AG08395 (cell line): ENCODE measurements around the gene GPR137B.

Experiments used
- DNase-seq: peaks from one replicate; pipeline ENCODE4 v3.0.0; 2012; ENCODE audit warnings: mixed read lengths, low spot score

Gene GPR137B

GRCh38 chr1:236204039-236204438 is 61.7 kb downstream of the GPR137B start:
- no peak for DNase-seq

DNA sequence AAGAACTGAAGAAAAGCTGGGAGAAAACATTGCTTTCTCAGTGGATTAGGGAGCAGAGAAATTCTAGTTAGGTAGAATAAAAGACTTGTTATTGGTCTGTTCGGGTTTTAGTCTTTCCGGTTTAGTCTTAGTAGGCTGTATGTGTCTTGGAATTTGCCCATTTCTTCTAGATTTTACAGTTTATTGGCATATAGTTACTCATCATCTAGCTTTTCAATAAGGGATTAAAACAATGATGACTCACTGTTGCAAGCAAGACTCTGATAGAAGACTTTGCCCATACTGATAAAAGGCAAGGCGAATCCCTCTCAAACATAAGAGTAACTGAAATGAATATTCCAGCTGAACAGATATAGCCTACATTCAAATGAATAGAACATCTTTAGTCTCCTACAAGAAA is 62.3 kb downstream of the GPR137B start:
- DNase-seq: no peak

DNA sequence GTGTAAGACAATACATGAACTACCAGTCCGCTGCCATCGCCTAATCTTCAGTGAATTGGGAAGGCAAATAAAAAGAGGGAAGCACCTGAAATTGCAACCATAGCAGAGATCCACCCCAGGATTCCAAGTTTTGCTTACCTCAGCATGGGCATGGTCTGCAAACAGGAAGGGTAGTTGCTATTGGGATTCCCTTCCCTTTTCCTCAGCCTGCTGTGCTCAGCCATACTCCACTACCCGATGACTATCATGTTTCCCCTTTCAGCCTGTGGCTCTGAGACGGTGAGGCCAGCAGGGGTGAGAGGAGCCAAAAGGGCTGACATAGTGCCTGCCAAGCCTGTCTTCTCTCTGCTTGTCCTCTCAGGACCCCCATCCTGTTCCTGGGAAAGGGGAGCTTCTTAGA is 64.2 kb downstream of the GPR137B start:
- DNase-seq: no peak

- no peak for DNase-seq
Observed at GRCh38 chr1:236207121-236207520, 64.8 kb downstream of the GPR137B start.

DNA sequence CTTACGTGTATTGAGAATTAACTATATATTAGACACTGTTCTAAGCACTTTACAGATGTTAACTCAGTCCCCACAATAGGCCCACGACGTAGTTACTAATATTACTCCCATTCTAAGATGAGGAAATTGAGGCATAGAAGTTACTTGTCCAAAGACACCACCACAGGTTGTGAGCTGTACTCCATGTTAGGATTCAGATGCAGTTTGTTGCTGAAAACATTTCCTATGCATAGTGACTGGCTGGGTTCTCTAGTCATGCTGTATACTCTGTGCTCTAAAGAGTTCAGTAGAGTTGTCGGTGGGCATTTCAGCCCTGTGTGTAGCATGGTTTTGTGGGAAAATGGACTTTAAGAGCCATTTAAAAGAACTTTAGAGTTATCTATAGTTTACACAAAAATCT is 65.2 kb downstream of the GPR137B start:
- DNase-seq: no peak

GRCh38 chr1:236209185-236209584 is 66.8 kb downstream of the GPR137B start:
- no peak for DNase-seq

GRCh38 chr1:236209713-236210112 is 67.4 kb downstream of the GPR137B start:
- DNase-seq: no peak

GRCh38 chr1:236211815-236212214 is 69.5 kb downstream of the GPR137B start:
- DNase-seq: no peak

DNA sequence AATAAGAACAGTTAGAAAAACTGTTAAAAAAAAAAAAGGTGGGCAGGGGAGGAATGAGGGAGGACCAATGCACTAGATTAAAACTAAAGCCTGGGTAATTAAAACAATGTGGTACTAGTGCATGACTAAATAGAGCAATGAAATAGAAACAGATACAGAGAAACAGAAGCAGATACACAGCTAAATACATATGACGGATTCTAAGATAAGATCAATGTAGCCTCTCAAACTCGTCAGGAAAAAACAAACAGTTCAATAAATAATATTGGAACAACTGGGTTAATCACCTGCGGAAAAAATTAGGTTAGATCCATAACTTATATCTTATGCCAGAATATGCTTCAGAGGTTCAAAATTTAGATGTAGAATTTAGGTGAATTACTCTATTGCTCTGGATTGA is 71.2 kb downstream of the GPR137B start:
- no peak for DNase-seq

- DNase-seq: no peak
Observed at GRCh38 chr1:236214761-236215160, 72.4 kb downstream of the GPR137B start.

- no peak for DNase-seq
Observed at GRCh38 chr1:236220473-236220872, 78.1 kb downstream of the GPR137B start.

- no peak for DNase-seq
Observed at GRCh38 chr1:236222632-236223031, 80.3 kb downstream of the GPR137B start.

- no peak for DNase-seq
Observed at GRCh38 chr1:236228411-236228810, 86.1 kb downstream of the GPR137B start.

DNA sequence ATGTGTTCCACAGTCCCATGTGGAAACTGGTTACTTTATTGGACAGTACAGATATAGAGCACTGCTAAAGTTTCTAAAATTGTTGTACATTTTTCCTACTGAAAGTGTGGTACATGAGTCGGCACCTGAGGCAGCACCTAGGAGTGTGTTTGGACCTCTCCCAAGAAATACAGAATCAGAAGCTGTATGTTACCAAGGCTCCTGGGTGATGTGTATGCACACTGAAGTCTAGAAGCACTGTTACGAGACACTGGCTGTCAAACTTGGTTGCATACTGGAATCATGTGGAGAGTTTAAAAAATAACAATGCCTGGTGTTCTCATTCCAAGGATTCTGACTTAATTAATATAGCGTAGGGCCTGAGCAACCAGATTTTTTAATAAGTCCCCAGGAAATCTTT is 92.8 kb downstream of the GPR137B start:
- no peak for DNase-seq

DNA sequence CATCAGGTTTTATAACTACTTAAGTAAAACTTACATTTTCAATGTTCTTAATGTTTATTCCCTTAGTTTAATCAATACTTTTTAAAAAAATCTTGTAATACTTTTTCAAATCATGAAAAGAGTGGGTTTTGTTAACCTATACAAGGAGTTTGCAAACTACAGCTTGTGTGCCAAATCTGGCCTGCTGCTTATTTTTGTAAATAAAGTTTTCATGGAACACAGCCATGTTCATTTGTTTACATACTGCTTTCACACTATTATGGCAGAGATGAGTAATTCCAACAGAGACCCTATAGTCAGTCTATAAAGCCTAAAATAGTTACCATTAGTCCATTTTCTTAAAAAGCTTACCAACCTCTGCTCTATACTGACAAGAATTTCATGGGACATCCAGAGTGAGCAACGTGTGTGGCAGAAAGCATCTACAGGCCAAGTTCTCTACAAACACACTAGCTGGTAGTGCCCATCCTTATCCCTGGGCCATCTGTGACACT is 96.8 kb downstream of the GPR137B start:
- DNase-seq: no peak

- no peak for DNase-seq
Observed at GRCh38 chr1:236240675-236241074, 98.3 kb downstream of the GPR137B start.

DNA sequence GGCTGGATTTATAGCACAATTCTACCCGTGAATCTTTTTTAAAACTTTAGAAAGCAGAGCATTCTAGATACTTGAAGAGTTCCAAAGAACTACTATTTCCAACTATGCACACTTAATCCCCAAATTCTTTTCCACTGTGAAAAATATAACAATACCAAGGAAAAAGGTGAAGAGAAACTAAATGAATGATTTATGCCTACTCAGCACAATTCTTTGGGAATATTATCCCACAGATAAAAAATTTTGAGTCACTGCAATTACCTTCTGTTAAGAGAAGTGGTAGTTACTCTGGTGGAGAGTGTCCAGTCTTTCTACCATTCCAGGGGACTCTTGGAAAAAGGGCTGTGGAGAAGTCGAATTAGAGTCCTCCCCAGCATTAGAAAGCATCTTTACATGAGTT is 100.2 kb downstream of the GPR137B start:
- no peak for DNase-seq

DNA sequence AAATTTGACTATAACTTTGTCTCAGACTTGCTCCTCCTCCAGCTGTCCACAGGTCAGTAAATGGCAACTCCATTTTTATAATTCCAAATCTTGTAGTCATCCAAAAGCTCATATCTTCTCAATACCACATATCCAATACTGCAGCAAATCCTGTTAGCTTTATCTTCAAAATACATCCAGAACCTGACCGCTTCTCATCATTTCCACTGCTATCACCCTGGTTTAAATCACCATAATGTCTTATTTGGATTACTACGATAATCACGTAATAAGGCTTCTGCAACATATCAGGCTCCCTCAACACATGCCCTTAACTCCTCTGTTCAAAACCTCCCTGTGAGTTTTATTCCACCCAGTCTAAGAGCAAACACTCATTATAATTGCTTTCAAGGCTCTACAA is 104.9 kb downstream of the GPR137B start:
- no peak for DNase-seq

DNA sequence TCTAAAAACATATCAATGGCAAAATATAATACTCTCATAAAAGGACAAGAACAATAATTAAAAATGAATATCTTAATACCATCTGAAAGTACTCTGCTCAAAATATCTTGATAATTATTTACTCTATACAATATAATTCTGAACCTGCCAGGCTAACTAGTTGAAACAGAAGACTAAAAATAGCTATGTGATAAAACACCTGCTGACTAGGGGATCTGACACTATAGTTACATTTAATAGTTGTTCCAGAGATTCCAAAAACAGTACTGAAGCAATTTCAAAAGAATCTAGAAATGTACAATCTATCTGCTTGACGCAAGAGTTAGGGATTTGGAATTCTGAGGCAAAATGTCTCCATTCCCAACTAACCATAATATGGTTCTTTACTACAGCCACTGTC is 109.2 kb downstream of the GPR137B start:
- no peak for DNase-seq

GRCh38 chr1:236253119-236253518 is 110.8 kb downstream of the GPR137B start:
- no peak for DNase-seq

DNA sequence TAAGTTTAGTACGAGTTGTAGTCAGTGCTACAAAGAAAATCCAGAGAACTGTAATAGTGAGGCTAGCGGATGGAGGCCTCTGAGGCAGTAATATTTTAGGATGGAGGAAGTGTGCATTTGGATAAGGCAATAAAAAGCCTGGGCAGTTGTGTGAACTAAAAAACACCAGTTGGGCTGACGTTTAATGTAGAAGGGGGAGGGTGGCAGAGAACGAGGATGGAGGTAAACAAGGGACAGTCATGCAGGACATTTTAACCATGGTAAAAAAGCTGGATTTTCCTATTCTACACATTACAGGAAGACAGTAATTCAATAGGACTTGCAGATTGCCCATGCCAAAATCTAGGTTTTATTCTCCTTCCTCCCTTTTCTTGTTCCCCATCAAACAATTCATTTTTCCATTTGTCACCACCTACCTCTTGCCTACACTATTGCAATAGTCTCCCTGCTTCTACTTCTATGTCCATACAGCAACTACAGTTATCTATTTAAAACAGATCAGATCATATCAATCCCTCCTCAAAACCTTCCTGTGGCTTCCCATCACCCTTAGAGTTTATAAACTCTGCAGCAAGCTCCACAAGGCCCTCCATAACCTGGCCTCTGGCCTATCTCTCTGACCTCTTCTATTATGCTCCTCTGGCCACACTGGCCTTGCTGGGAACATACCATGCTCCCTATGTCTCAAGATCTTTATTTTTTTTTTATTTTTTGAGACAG is 111.7 kb downstream of the GPR137B start:
- no peak for DNase-seq

GRCh38 chr1:236257216-236257615 is 114.9 kb downstream of the GPR137B start:
- no peak for DNase-seq

GRCh38 chr1:236258114-236258622 is 115.8 kb downstream of the GPR137B start:
- no peak for DNase-seq
